MV-4-11 (cell line): Measurements from ENCODE around the gene TTC33.
"Not testable (repeated sequence)": the region's sequence is repeated elsewhere in the genome, so short reads cannot be mapped to it uniquely, and the experiment has no call there.

Experiments
- DNase-seq: peaks from one replicate; lab custom pipeline; 2025; lab: John Stamatoyannopoulos, UW

Gene TTC33

DNA sequence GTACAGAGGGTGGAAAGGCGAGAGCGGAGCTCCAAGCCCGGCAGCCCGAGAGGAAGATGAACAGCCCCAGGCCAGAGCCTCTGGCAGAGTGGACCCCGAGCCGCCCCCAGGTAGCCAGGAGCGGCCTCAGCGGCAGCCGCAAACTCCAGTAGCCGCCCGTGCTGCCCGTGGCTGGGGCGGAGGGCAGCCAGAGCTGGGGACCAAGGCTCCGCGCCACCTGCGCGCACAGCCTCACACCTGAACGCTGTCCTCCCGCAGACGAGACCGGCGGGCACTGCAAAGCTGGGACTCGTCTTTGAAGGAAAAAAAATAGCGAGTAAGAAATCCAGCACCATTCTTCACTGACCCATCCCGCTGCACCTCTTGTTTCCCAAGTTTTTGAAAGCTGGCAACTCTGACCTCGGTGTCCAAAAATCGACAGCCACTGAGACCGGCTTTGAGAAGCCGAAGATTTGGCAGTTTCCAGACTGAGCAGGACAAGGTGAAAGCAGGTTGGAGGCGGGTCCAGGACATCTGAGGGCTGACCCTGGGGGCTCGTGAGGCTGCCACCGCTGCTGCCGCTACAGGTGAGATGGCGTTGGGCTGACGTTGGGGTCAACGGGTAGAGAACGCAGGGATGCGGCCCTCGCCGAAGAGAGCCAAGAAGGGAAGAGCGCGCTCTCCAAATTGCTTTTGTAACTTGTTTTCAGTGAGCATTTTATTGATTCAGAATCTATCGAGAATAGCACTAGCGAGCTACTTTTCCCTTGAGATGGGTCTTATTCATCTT lies 75.7 kb downstream of the TTC33 start, which contains the start of gene PTGER4:
TSS of gene PTGER4 (plus strand) at position 3 of the 769 bp plus-strand sequence. CDS start 1,079 bp downstream, outside the sequence.
- DNase-seq: no peak

DNA sequence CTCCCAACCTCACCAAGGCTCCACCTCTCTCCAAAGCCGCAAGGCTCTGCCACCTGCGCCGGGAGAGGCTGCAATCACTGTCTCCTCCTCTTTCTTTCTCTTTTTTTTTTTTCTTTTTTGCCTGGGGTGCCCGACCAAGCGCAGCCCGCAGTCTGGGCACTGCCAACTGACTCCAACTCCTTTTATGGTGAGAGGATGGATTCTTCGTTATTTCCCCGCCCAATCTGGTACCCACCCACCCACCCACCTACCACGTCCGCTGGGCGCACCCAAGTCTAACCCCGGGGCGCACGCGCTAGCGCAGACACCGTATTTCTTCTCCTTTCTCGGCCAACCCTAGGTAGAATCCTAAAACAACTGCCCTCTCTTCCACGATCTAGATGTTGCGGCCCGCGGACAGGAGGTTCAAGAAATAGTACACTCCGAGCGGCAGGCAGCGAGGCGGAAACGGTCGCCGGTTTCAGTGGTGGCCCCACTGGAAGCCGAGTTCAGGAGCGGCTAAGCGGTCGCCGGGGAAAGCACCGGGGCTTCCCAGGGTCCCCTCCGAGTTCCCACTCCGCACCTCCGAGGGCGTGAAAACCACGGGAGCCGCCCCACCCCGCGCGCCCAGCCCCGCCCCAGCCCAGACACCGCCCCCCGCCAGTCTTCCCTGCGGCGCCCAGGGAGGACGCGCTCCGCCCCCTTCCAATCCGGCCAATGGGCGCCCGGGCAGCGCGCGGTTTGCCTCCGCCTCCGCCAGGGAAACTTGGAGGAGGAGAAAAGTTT lies 76.4 kb downstream of the TTC33 start:
- DNase-seq: peak; percentile 81

DNA sequence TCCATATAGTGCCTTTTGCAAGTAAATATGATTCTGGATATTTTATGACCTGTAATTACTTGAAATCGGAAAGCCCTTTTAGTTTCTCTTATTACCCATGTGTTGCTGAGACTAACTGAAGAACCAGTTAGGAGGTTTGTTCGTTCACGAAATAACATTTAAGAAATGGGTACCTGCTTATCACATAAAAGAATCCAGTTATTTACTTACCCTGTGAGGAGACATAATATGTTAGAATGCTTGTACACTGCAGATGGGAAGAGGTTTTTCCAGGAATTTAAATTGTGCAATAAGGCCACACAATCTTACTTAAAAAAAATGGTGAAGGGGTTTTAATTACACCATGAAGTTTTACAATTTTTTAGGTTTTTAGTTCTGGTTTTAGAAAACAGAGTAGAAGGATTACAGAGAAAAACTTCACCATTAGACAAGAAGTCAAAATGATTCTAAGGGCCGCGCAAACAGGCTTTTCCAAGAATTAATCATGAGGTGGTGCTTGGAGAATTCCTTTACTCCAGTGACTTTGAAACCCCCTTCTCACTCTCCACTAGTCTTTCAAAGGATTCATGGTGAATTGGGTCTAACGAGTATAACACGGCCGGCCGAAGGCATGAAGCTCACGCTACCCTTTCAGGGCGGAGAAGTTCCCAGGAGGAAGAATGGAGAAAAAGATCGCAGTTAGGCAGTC lies 77.2 kb downstream of the TTC33 start:
- DNase-seq: no peak

DNA sequence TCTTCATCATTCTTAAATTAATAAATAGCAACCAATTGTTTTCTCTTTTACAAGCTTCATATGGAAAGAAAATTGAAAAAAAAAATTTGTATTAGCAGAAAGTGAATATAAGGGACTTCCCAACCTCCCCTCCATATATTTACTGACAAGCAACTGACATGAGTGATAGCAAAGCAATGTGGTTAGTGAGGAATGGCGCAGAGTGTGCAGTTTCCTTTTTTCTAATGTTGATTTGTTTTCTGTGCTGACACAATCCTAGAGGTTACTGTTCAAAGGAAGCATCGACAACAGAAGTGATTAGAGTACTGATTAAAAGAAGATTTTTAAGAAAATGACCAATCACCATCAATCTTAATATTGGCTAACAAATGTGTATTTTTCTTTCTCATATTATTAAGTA lies 77.7 kb downstream of the TTC33 start:
- DNase-seq: peak; percentile 67

DNA sequence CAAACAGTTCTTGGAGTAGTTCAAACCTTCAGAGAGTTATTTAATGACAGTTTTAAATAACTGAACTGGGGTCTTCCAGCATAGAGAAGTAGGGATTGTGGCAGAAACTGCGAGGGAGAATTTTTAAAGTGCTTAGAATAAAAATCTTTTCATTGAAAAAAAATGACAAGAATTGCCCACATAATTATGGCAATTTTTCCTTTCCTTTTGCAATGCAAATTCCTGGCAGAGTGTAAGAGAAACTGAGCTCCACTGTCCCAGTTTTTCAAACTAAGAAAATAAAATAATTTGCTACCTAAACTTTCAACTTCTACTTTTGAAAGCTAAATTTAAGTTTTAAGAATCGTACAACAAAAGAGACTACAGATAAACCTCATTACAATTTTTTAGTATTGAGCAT lies 78.3 kb downstream of the TTC33 start:
- no peak for DNase-seq

DNA sequence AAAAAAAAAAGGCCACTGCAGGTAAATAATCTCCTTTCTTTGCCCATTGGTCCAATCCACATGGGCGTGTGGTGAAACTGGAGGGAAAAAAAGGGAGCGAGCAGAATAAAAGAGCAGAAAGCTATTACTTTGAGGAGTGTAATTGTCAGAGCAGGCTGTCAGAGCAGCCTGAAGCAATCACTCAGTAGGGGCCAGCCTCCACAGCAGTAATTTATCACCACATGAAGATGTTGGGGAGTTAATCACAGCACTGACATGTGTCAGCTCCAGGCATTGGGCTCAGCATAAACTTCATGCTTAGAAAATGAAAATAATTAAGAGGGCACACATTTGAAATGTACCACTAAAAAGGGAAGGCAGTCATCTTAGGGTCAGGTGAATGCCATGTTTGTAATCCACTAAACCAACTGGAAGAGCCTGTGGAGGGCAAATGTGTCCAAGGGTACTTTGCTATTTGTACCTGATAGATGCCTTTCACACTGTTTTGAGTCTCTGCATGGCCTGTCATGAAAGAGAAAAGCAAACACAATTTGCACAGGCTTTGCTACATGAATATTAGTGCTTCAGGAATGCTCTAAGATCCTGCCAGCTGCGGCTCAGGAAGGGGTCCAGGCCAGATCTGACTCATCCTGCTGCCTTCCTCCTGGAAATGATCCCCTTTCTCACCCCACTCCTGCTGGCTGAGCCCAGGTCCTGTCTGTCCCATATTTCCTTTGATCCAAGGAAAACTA lies 79.0 kb downstream of the TTC33 start:
- DNase-seq: no peak

DNA sequence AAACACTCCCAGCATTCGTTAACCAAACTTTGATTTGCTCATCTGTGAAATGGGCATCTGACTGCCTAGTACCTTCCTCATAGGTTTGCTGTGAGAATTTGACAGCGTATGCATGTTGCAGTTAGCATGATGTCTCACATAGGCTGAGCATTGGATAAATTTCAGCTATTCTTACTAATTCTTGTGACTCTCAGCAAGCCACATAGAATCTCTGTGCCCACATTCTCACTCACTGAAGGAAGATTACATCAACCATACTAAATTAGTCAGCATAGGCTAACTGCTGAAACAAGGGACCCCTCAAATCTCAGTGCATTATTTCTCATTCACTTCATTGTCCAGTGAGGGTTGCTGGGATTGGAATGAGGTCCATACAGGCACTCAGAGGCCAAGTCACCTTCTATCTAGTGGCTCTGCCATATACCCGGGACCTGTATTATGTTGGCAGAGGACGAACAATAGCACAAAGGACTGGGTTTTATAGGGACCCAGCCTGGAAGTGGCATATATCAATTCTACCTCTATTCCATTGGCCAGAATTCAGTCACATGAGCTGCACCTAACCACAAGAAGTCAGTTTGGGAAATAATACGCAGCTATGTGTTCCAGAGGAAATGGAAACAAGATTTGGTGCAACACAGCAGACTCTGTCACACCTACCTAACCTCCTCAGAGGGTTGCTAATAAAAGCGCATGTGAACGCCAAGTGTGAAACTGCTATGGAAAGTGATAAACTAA lies 80.2 kb downstream of the TTC33 start:
- DNase-seq: peak; percentile 14

DNA sequence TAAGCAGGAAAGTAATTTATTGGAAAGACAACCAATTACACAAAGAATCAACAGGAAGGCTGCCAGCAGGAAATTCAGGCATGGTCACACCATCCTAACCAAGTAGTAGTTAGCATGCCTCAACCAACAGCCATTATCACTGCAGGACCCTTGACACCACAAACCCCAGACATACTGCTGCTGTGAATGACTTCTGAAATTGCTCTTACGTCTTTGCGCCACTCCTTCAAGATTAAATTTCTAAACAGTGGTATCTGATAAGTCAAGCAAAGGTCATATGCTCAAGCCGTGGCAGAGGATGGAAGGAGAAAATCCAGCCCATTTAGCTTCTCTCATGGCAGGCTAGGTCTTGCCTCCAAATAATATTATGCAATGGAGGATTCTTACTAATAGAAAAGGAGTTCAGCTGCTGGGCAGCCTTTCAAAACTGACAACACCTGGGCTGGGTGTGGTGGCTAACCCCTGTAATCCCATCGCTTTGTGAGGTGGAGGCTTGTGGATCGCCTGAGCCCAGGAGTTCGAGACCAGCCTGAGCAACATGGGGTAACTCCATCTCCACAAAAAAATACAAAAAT lies 81.0 kb downstream of the TTC33 start:
- DNase-seq: no peak

DNA sequence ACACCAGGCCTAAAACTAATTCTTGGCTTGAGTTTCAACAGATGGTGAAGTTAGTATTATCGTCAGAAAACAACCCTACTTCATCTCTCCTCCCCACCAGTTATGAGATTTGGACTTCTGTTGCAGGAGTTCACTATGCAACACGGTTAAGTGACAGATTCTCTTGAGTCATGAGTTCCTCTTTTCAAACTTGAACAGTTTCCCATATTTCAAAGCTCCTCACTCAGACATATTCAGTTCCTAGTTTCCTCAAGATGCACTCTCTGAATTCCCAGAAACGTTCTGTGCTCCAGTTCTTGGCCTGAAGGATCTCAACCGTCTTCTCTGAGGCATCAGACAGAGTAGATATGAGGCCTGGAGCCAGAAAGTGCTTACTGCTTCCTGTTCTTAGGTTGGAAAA lies 83.3 kb downstream of the TTC33 start:
- DNase-seq: peak; percentile 91

DNA sequence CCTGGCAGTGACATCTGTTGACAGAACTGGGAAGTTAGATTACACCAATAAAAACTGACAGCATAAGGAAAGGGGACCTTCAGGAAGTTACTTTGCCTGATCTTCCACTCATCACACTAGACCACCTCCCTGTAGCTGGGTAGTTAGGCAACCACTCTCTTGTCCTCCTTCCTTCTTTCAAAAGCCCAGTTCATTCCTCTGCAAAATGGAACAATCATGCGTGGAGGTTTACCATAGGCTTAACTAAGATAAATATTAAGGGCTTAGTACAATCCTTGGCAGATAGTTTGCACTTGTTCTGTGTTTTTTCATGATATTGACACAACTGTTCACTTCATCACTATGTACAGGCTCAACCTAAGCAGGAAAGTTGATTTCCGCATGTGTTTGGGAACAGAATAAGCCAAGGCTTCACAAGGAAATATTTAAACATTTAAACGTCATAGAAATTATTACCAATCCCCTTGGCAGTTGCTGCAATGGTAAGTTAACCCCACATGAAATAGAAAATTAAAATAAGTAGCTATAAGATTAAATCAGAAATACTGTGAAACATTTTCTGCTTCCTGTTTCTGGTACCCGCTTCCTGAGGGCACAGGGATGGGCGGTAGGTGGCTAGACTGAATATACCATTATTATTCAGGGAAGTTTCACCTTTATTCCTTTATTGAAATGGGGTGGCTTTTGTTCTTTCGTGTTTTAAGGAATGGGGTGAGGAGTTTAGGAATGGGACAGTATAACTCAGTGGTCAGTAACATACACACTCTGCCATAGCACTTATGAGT lies 86.0 kb downstream of the TTC33 start:
- DNase-seq: peak; percentile 72

DNA sequence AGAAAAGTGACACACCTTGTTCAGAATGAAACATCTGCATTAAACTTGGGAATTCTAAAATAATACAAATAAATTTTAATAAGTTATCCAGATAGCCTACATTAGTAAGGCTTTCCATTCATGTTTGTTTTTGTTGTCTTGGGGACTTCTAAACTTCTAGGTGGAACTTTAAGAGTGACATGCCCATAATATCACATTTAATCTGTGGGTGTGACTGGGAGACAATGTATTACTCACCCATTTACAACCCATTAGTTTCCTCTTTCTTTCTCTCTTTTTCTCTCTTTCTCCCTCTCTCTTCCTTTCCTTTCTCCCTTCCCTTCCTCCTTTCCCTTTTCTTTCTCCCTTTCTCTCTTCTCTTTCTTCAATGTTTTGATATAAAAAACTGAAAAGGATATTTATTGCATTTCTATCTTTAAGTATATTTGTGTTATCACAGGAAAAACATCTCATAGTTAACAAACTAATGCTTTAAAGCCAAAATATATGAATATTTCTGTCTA lies 88.5 kb downstream of the TTC33 start:
- no peak for DNase-seq

DNA sequence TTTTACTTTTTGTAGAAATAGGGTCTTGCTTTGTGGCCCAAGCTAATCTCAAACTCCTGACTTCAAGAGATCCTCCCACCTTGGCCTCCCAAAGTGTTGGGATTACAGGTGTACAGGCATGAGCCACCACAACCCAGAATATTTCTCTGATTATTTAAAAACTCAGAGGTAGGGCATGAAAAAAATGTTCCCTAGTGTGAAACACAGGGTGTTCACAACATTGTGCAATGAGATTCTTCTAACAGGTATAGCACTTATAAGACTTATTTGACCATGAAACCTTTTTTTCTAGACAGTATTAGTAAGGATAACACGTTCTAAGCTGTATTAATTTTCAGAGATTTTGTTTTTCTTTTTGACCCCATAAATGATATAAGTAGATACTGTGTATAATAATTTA lies 89.1 kb downstream of the TTC33 start:
- no peak for DNase-seq

DNA sequence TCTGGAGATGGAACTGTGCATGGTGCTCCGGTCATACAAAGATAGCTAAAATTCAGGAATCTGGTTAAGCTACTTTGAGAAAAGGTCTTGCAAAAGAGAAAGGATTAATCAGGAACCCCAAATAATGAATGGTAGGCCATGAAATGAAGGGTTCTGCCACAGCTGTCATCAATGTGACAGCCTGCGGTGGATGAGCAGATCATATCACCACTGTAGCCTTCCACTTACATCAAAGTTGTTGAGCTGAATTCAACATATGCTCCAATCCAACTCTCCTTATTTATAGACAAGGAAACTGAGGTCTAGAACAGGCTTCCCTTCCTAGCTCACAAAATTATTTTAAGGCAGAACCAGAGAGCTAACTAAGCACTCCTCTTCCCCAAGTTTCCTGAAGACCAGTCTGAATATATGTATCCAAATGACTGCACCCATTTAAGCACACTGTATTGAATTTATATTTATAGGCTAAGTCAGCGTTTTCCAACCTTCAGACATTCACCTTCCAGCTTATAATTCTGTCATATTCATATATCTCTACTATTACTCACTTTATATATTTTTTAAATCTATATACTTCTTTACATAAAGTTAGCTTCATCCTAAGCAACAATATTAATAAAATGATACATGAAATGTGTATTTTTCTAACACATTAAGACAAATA lies 90.0 kb downstream of the TTC33 start:
- no peak for DNase-seq

DNA sequence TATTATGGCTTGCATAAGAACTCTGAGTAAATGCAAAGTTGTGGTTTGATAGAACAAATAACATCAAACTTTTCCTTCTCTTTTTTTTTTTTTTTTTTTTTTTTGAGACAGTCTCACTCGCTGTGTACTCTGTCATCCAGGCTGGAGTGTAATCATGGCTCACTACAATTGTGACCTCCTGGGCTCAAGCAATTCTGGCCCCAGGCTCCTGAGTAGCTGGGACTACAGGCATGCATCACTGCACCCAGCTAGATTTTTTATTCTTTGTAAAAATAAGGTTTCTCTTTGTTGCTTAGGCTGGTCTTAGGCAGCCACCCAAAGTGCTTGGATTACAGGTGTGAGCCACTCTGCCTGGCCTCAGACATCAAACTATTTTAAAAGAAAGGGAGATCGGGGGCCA lies 95.0 kb downstream of the TTC33 start:
- DNase-seq: no peak

DNA sequence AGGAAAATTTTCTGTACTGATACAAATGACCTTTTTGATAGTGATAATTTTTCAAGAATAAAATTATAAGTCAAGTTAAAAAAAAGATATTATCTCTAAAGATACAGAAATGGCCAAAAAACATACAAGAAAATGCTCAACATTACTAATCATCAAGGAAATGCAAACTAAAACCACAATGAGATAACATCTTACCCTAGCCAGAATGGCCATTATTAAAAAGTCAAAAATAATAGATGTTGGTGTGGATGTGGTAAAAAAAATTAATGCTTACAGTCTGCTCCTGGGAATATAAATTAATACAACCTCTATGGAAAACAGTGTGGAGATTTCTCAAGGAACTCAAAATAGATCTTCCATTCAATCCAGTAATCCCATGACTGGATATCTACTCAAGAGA lies 99.0 kb downstream of the TTC33 start:
- no peak for DNase-seq

DNA sequence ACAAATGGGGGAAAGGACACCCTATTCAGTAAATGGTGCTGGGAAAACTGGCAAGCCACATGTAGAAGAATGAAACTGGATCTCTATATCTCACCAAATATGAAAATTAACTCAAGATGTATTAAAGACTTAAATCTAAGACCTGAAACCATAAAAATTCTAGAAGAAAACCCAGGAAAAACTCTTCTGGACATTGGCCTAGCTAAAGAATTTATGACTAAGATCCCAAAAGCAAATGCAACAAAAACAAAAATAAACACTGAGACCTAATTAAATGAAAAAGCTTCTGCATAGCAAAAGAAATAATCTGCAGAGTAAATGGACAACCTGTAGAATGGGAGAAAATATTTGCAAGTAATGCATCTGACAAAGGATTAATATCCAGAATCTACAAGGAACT lies 99.7 kb downstream of the TTC33 start:
- not testable (repeated sequence) for DNase-seq

DNA sequence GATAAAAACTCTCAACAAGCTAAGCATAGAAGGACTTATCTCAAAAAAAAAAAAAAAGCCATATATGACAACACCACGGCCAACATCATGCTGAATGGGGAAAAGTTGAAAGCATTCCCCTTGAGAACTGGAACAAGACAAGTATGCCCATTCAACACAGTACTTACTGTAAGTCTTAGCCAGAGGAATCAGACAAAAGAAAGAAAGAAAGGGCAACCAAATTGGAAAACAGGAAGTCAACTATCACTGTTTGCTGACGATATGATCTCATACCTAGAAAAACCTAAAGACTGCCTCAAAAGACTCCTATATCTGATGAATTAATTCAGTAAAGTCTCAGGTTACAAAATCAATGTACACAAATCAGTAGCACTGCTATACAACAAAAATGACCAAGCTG lies 100.6 kb downstream of the TTC33 start:
- peak; percentile 22 for DNase-seq

DNA sequence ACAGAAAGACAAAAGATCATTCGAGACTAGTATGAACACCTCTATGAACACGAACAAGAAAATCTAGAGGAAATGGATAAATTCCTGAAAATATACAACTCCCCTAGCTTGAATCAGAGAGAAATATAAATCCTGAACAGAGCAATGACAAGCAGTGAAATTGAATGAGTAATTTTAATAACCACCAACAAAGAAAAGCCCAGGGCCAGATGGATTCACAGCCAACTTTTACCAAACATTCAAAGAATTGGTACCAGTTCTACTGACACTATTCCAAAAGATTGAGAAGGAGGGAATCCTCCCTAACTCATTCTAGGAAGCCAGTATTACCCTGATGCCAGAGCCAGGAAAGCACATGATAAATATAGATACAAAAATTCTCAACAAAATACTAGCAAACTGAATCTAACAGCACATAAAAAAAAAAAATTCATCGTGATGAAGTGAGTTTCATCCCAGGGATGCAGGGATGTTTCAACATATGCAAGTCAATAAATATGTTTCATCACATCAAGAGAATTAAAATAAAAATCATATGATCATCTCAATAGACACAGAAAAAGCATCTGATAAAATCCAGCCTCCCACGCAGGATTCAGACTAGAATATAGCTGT lies 101.3 kb downstream of the TTC33 start:
- no peak for DNase-seq
